K562 (cell line): Measurements from ENCODE around the gene CHSY1. TPM values are rescaled to one million over a fixed set of nuclear protein-coding genes. Genes with fewer than 3 reads are reported as not detected.

Source experiments
- ATAC-seq: fragments of 200-7000 bp; cut with Tn5 transposase; 3 replicates; pipeline ENCODE4 v1.9.1; 2020; ENCODE audit warnings: moderate library complexity
- Bru-seq: library from RNA; stranded (reverse); fragments of 400-500 nt; gene quantifications from one replicate; lab custom pipeline; 2021; lab: Mats Ljungman, UMichigan
- BruChase-seq, 2 experiments: library from RNA; stranded (reverse); fragments of 400-500 nt; gene quantifications; one replicate each; lab custom pipeline; 2021; lab: Mats Ljungman, UMichigan
- BruUV-seq: library from RNA; stranded (reverse); fragments of 400-500 nt; replicated peaks from 2 replicates; lab custom pipeline; 2021; lab: Mats Ljungman, UMichigan
- CTCF ChIA-PET: fragments of 300-600 bp; formaldehyde crosslinking; extraction: SDS; loops from one replicate; lab custom pipeline; 2021; ENCODE audit warnings: low intra/inter-chr PET ratio; lab: Yijun Ruan, JAX
- POLR2A ChIA-PET: fragments of 300-600, 350-650 bp; sonication (Branson Sonifier 250); formaldehyde crosslinking; extraction: SDS; loops from one replicate; lab custom pipeline; 2021; ENCODE audit warnings: antibody characterized with exemption, inconsistent platforms; lab: Yijun Ruan, JAX
- DNase-seq, 4 experiments: peaks; one replicate each; pipeline versions ENCODE4 v3.0.0 to v3.0.0-alpha.2; 2011 to 2018; ENCODE audit warnings: low spot score in 3 of 4, mixed read lengths in 3 of 4; ENCODE audit errors: extremely low read depth in 1 of 4
- FAIRE-seq: peaks from 2 replicates; lab custom pipeline; 2011; peaks lifted over from hg19 to GRCh38; lab: Jason Lieb, UNC
- H2AFZ ChIP-seq: 2 replicates; pipeline ENCODE4 v1.6.0; 2011; ENCODE audit warnings: low read depth, low read length, control low read depth, inconsistent platforms
- H3K27ac ChIP-seq: fragments of 200-600 bp; 3 replicates; pipeline ENCODE4 v1.8.0; 2011; ENCODE audit warnings: low read depth, mild to moderate bottlenecking, control low read depth, inconsistent platforms, low read length, moderate library complexity, mixed read lengths; ENCODE audit errors: extremely low read depth
- H3K27me3 ChIP-seq, 2 experiments: fragments of 300-600 bp in 1 of 2; 2 replicates in 1 of 2; 3 replicates in 1 of 2; pipeline versions ENCODE4 v1.6.0 to v1.8.0; 2011; ENCODE audit warnings: inconsistent platforms in 2 of 2, low read length in 2 of 2, mild to moderate bottlenecking in 1 of 2, mixed read lengths in 1 of 2, moderate library complexity in 1 of 2; ENCODE audit not compliant: control insufficient read depth in 2 of 2, insufficient read depth in 2 of 2
- H3K36me3 ChIP-seq: fragments of 300-600 bp; 3 replicates; pipeline ENCODE4 v1.8.0; 2011; ENCODE audit warnings: mild to moderate bottlenecking, low read length, inconsistent platforms; ENCODE audit not compliant: control insufficient read depth, insufficient read depth
- H3K4me1 ChIP-seq, 2 experiments: fragments of 200-600 bp in 1 of 2; replicated peaks in 1 of 2; 2 replicates in 1 of 2; 3 replicates in 1 of 2; pipeline versions ENCODE4 v1.5.1 to v1.8.0; 2011; ENCODE audit warnings: inconsistent platforms in 2 of 2, low read length in 2 of 2, mild to moderate bottlenecking in 1 of 2, mixed read lengths in 1 of 2, moderate library complexity in 1 of 2; ENCODE audit not compliant: control insufficient read depth in 2 of 2, insufficient read depth in 2 of 2
- H3K4me2 ChIP-seq: 2 replicates; pipeline ENCODE4 v1.6.1; 2011; ENCODE audit warnings: low read length, control low read depth, inconsistent platforms, mixed read lengths; ENCODE audit not compliant: insufficient read depth
- H3K4me3 ChIP-seq: fragments of 200-600 bp; sonication (generic), shearing (Covaris generic); 2 replicates; pipeline ENCODE4 v1.5.1; 2016; ENCODE audit warnings: control low read depth, inconsistent platforms
- H3K79me2 ChIP-seq: fragments of 200-600 bp; 3 replicates; pipeline ENCODE4 v1.8.0; 2011; ENCODE audit warnings: low read length, inconsistent platforms; ENCODE audit not compliant: control insufficient read depth, insufficient read depth
- H3K9ac ChIP-seq, 2 experiments: 2 replicates each; pipeline versions ENCODE4 v1.6.0 to v1.6.1; 2011; ENCODE audit warnings: low read depth in 2 of 2, low read length in 2 of 2, control low read depth in 1 of 2, inconsistent platforms in 1 of 2, mild to moderate bottlenecking in 1 of 2, mixed read lengths in 1 of 2; ENCODE audit not compliant: insufficient read depth in 1 of 2
- H3K9me1 ChIP-seq: one replicate; pipeline ENCODE4 v1.6.0; 2011; ENCODE audit warnings: inconsistent platforms, mild to moderate bottlenecking, low read length, moderate library complexity; ENCODE audit not compliant: control insufficient read depth, insufficient read depth
- H3K9me3 ChIP-seq: replicated peaks from 2 replicates; pipeline ENCODE4 v1.5.1; 2011; ENCODE audit warnings: low read depth, low read length, inconsistent platforms; ENCODE audit not compliant: control insufficient read depth, insufficient read depth
- H4K20me1 ChIP-seq: replicated peaks from 2 replicates; pipeline ENCODE4 v1.6.1; 2011; ENCODE audit warnings: low read length, inconsistent platforms, mixed read lengths; ENCODE audit not compliant: control insufficient read depth, insufficient read depth
- GABPA ChIP-seq: fragments of 200-800 bp; sonication (Bioruptor generic); conservative IDR thresholded peaks from 2 replicates; pipeline ENCODE4 v1.6.1; 2016; ENCODE audit warnings: low read depth, missing genetic modification characterization, missing compliant biosample characterization
- HCFC1 ChIP-seq: IDR thresholded peaks from 2 replicates; pipeline ENCODE4 v1.6.1; 2012; ENCODE audit warnings: low read depth, low read length, improper control_type of control experiment
- KAT7 ChIP-seq: sonication (generic); formaldehyde crosslinking; IDR thresholded peaks from 2 replicates; pipeline ENCODE4 v1.8.0; 2022; ENCODE audit warnings: missing genetic modification reagents, mild to moderate bottlenecking, borderline replicate concordance
- MYC ChIP-seq, 2 experiments: fragments of 250-450 bp in 1 of 2; sonication (Bioruptor Pico) in 1 of 2; IDR thresholded peaks; 2 replicates each; pipeline versions ENCODE4 v1.5.1 to v1.6.1; 2012 to 2021; ENCODE audit warnings: low read depth in 2 of 2, borderline replicate concordance in 1 of 2, improper control_type of control experiment in 1 of 2, low read length in 1 of 2, mild to moderate bottlenecking in 1 of 2, moderate library complexity in 1 of 2
- RBM15 ChIP-seq: fragments of 200-400 bp; formaldehyde crosslinking; IDR thresholded peaks from 2 replicates; pipeline ENCODE4 v1.6.1; 2018; ENCODE audit warnings: mild to moderate bottlenecking, low read length, moderate library complexity; ENCODE audit not compliant: insufficient read depth
- RBM25 ChIP-seq: fragments of 200-400 bp; formaldehyde crosslinking; IDR thresholded peaks from 2 replicates; pipeline ENCODE4 v1.6.1; 2018; ENCODE audit warnings: low read length, low read depth, moderate library complexity; ENCODE audit not compliant: severe bottlenecking
- SMAD4 ChIP-seq: fragments of 250-450 bp; sonication (Bioruptor Pico); conservative IDR thresholded peaks from 2 replicates; pipeline ENCODE4 v1.8.0; 2021; ENCODE audit warnings: inconsistent platforms, mild to moderate bottlenecking, moderate library complexity
- SUPT5H ChIP-seq: fragments of 450-650 bp; IDR thresholded peaks from 2 replicates; pipeline ENCODE4 v1.6.1; 2016
- WGBS: fragments of 100-300 bp; shearing (Covaris generic); methylation state at CpG from one replicate; pipeline ENCODE4 v1.1.6; 2016; ENCODE audit warnings: low coverage, mixed read lengths; ENCODE audit not compliant: insufficient coverage; ENCODE audit errors: missing lambda C conversion rate; 5-methylcytosine and 5-hydroxymethylcytosine counted together
- in situ Hi-C: fragments of 300-500 bp; cut with MboI; formaldehyde crosslinking; loops from 4 replicates; pipeline ENCODE4 v1.15.0; 2018; ENCODE audit warnings: inconsistent platforms, mixed read lengths
- intact Hi-C: fragments of 100-400 bp; cut with micrococcal nuclease; formaldehyde crosslinking; loops from 2 replicates; pipeline ENCODE4 v1.14.2; 2022
- long read RNA-seq, 3 experiments: library from polyadenylated mRNA in 2 of 3; library from RNA in 1 of 3; unstranded in 2 of 3; stranded (forward) in 1 of 3; transcript quantifications; one replicate each; pipeline ENCODE4 v2.0.0, GENCODE V29; 2019 to 2022
- polyA minus RNA-seq, 3 experiments: library from RNA; depleted of rRNA, polyadenylated mRNA; stranded (reverse); fragments of >200 nt; gene quantifications; 2 replicates each; pipeline ENCODE4 v1.2.3, GENCODE V29; 2011
- polyA plus RNA-seq, 8 experiments: library from polyadenylated mRNA; depleted of rRNA in 4 of 8; stranded (reverse) in 5 of 8; unstranded in 3 of 8; fragments of >200 nt; fragmentation: Nextera tagmentation in 2 of 8; fragmentation: Illumina TruSeq in 1 of 8; extraction: Ambion mirVana in 2 of 8; extraction: Trizol in 1 of 8; gene quantifications; 2 replicates each; pipeline versions ENCODE4 v1.2.1 to v1.2.3, GENCODE V29; 2011 to 2014; ENCODE audit warnings: inconsistent platforms in 1 of 8, missing spikeins in 1 of 8
- total RNA-seq, 7 experiments: library from RNA; depleted of rRNA in 6 of 7; stranded (reverse); fragments of >200 nt in 6 of 7; fragmentation: Illumina TruSeq in 2 of 7; extraction: Trizol in 2 of 7; gene quantifications; 2 replicates each; pipeline versions ENCODE4 v1.2.1 to v1.2.3, GENCODE V29; 2011 to 2021; ENCODE audit warnings: low replicate concordance in 1 of 7
- TF ChIP-seq, protein P1 (sequence below): sonication (generic); formaldehyde crosslinking; IDR thresholded peaks from 2 replicates; pipeline ENCODE4 v1.8.1; 2022; ENCODE audit warnings: missing genetic modification reagents

The CHSY1 gene, protein sequence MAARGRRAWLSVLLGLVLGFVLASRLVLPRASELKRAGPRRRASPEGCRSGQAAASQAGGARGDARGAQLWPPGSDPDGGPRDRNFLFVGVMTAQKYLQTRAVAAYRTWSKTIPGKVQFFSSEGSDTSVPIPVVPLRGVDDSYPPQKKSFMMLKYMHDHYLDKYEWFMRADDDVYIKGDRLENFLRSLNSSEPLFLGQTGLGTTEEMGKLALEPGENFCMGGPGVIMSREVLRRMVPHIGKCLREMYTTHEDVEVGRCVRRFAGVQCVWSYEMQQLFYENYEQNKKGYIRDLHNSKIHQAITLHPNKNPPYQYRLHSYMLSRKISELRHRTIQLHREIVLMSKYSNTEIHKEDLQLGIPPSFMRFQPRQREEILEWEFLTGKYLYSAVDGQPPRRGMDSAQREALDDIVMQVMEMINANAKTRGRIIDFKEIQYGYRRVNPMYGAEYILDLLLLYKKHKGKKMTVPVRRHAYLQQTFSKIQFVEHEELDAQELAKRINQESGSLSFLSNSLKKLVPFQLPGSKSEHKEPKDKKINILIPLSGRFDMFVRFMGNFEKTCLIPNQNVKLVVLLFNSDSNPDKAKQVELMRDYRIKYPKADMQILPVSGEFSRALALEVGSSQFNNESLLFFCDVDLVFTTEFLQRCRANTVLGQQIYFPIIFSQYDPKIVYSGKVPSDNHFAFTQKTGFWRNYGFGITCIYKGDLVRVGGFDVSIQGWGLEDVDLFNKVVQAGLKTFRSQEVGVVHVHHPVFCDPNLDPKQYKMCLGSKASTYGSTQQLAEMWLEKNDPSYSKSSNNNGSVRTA
- 29.6 and 50.1 TPM in 2 replicates for total RNA-seq (2011; cell fraction: chromatin; rRNA removed; ENCODE audit: low replicate concordance)
- total RNA-seq (2011; cell fraction: nucleolus; rRNA removed): 21.4 and 23.2 TPM in 2 replicates
- 37.2 and 50.9 TPM in 2 replicates for total RNA-seq (2011; cell fraction: nucleoplasm; rRNA removed)
- total RNA-seq (2014; rRNA removed) (7.7 and 9.0 TPM in 2 replicates), total RNA-seq (2014; rRNA removed; fragmentation: Illumina TruSeq; extraction: Trizol) (13.4 and 17.1 TPM in 2 replicates), total RNA-seq (2015; rRNA removed; fragmentation: Illumina TruSeq; extraction: Trizol) (13.4 and 14.5 TPM in 2 replicates), total RNA-seq (2021) (14.7 and 16.4 TPM in 2 replicates), polyA plus RNA-seq (2011; rRNA removed) (11.1 and 14.6 TPM in 2 replicates), polyA plus RNA-seq (2014; fragmentation: Illumina TruSeq; extraction: Trizol) (12.8 and 14.9 TPM in 2 replicates), polyA plus RNA-seq (2014; fragmentation: Nextera tagmentation; extraction: Ambion mirVana) (10 to 100 TPM in 1 of 2 experiments, 1 to 10 TPM in 1; 7.0 to 11.1 TPM), polyA plus RNA-seq (2014; rRNA removed) (9.0 and 9.2 TPM in 2 replicates), polyA minus RNA-seq (2011; rRNA and poly(A)+ RNA removed) (24.8 and 27.9 TPM in 2 replicates), Bru-seq, nascent RNA (percentile 72 among the genes with signal in this experiment), BruChase-seq, experiment 1, labeled RNA remaining after a 2-hour chase (percentile 77 among the genes with signal in this experiment), BruChase-seq, experiment 2, labeled RNA remaining after a 6-hour chase (percentile 79 among the genes with signal in this experiment)
- 7.1 and 9.9 TPM in 2 replicates for polyA plus RNA-seq (2011; cell fraction: cytosol; rRNA removed)
- polyA plus RNA-seq (2011; cell fraction: nucleus; rRNA removed): 7.7 and 8.3 TPM in 2 replicates
- polyA plus RNA-seq (2012): 9.1 and 9.7 TPM in 2 replicates
- polyA minus RNA-seq (2011; cell fraction: cytosol; rRNA and poly(A)+ RNA removed): 14.9 and 16.7 TPM in 2 replicates
- 5.0 and 7.9 TPM in 2 replicates for polyA minus RNA-seq (2011; cell fraction: nucleus; rRNA and poly(A)+ RNA removed)
- long read RNA-seq, experiment 1, full-length matches to known transcripts: 23 of 81 reads
- long read RNA-seq, experiment 1, partial matches to known transcripts: 24 of 81 reads
- long read RNA-seq, experiment 1, other reads (novel, unspliced or antisense): 34 of 81 reads
- long read RNA-seq, experiment 2, full-length matches to known transcripts: 1 of 12 reads
- long read RNA-seq, experiment 2, partial matches to known transcripts: 0 of 12 reads
- long read RNA-seq, experiment 2, other reads (novel, unspliced or antisense): 11 of 12 reads
- long read RNA-seq, experiment 3, full-length matches to known transcripts: 1 of 3 reads
- long read RNA-seq, experiment 3, partial matches to known transcripts: 1 of 3 reads
- long read RNA-seq, experiment 3, other reads (novel, unspliced or antisense): 1 of 3 reads

DNA sequence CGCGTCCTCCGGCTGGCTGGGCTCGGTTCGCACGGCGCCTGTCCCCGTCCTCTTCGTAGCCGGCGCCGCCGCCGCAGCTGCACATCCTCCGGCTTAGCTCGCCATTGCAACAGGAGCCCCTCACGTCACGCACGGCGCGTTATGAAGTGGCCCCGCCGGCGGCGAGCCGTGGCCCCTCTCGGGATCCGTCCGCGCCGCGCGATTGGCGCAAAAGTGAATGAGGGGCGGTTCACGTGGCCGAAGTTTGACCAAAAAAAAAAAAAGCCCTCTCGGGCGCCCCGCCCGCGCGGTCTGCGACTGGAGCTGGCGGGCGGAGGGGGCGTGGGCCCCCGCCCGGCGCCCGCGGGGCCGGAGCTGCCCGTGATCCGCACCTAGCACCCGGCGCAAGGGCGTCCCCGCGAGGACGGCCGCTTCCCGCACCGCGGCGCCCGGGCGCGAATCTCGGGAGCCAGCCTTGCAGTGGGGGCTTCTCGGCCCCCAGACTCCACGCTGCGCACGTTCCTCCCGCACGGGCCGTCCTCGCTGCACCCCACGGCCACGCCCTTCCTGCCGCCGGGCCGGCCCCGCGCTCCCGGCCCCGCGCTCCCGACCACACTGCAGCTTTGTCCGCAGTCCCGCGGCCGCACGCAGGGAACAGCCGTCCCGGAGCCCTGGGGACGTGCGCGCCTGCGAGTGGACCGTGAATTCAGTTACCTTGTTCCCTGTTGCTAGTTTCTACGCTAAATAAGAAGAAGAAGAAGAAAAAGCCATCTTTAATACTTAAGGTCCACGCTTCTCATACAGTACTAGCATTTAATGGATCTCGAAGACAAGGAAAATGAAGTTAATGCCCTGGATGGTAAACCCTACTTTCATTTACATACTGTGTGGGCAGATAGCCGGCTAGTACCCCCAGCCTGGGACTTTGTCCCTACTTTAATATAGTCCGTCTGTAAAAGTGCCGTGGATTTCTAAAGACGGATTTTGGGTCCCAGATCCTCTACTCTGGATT is at the start of gene CHSY1:
Gene CHSY1 (minus strand): TSS at position 219 of the 991 bp plus-strand sequence. CDS start 592 bp downstream, outside the sequence.
- H3K4me3 ChIP-seq: peak within 1 kb of the TSS; percentile 70
- ChIA-PET CTCF (interaction anchor here (1.1 to 1.3 kb wide), 2 partner anchors 163 to 164 kb away, joined by 4 to 6 read pairs; no protein-coding TSS in a partner anchor), POLR2A (interaction anchor here (0.6 to 2.2 kb wide), 7 partner anchors 8 to 349 kb away, joined by 3 to 11 read pairs (median 3); partner anchors contain the start of gene LRRK1)
- H3K79me2 ChIP-seq: peaks cover 30% of the 10 kb centered on the region
- peaks cover 3% of the 10 kb centered on the region; the same call in 1 of the 3 replicates for H3K36me3 ChIP-seq
- BruUV-seq: TSS peak; percentile 79
- H4K20me1 ChIP-seq: peaks cover 15% of the 10 kb centered on the region
- in situ Hi-C loops: loop anchor here (25.0 kb wide), 2 partner anchors 340 to 615 kb away; partner anchors contain the start of gene LRRK1
- FAIRE-seq: no peak
- peak within 1 kb of the TSS; percentile 68 for H3K27ac ChIP-seq
- H2AFZ ChIP-seq: peak within 1 kb of the TSS; percentile 82
- H3K4me2 ChIP-seq: peak within 1 kb of the TSS; percentile 83
- no peaks in the 10 kb centered on the region for H3K9me1 ChIP-seq
- peak; percentile 75 for ATAC-seq
- no peaks in the 10 kb centered on the region for H3K27me3 ChIP-seq
- intact Hi-C loops: loop anchor here (10.0 kb wide), 1 partner anchor 627 kb away; no protein-coding TSS in a partner anchor
- peak within 1 kb of the TSS; percentile 60 to 91 for H3K9ac ChIP-seq
- no peaks in the 10 kb centered on the region for H3K9me3 ChIP-seq
- 1% methylated on average over 84 of the region's 108 CpGs for WGBS
- H3K4me1 ChIP-seq: peaks cover 29 to 31% of the 10 kb centered on the region in 2 experiments
- peak; percentile 83 to 91 (median 86) for DNase-seq
- TF ChIP-seq KAT7 (CRISPR knock-in tag): 0 out of 2 replicates have a peak, but pooled peaks have one; percentile 65
- peak; percentile 59 for TF ChIP-seq GABPA
- TF ChIP-seq SUPT5H: 0 out of 2 replicates have a peak, but pooled peaks have one; percentile 36
- peak; percentile 70 for TF ChIP-seq MYC (IDR thresholded peaks at IDR 0.05; ENCODE audit: low read depth, low read length)
- TF ChIP-seq MYC (CRISPR knock-in tag; IDR thresholded peaks at IDR 0.05; ENCODE audit: borderline replicate concordance, low read depth): no peak
- TF ChIP-seq SMAD4 (CRISPR knock-in tag): peak; percentile 91
- peak; percentile 63 for TF ChIP-seq RBM25
- TF ChIP-seq RBM15: no peak
- peak; percentile 43; the same call in 1 of the 2 replicates for TF ChIP-seq HCFC1
- TF ChIP-seq, protein P1, sequence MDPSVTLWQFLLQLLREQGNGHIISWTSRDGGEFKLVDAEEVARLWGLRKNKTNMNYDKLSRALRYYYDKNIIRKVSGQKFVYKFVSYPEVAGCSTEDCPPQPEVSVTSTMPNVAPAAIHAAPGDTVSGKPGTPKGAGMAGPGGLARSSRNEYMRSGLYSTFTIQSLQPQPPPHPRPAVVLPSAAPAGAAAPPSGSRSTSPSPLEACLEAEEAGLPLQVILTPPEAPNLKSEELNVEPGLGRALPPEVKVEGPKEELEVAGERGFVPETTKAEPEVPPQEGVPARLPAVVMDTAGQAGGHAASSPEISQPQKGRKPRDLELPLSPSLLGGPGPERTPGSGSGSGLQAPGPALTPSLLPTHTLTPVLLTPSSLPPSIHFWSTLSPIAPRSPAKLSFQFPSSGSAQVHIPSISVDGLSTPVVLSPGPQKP (CRISPR knock-in tag): no peak
